Ishikawa (cell line): ENCODE results near the gene ZNF32.
A peak's percentile ranks its signal among the peaks of the same experiment; 100 is the strongest.

ENCODE experiments used
- EP300 ChIP-seq: IDR thresholded peaks from 2 replicates; pipeline ENCODE4 v1.6.1; 2012; ENCODE audit warnings: borderline replicate concordance
- RAD21 ChIP-seq: IDR thresholded peaks from 2 replicates; pipeline ENCODE4 v1.6.1; 2012; ENCODE audit warnings: low read depth
- TAF1 ChIP-seq: IDR thresholded peaks from 2 replicates; pipeline ENCODE4 v1.6.1; 2012; ENCODE audit warnings: low read depth, mild to moderate bottlenecking
- YY1 ChIP-seq: IDR thresholded peaks from 2 replicates; pipeline ENCODE4 v1.6.1; 2012; ENCODE audit warnings: low read depth
- ZBTB7A ChIP-seq: IDR thresholded peaks from 2 replicates; pipeline ENCODE4 v1.6.1; 2012; ENCODE audit warnings: low read depth
- TF ChIP-seq, protein P1 (sequence below): IDR thresholded peaks from 2 replicates; pipeline ENCODE4 v1.6.1; 2012

DNA sequence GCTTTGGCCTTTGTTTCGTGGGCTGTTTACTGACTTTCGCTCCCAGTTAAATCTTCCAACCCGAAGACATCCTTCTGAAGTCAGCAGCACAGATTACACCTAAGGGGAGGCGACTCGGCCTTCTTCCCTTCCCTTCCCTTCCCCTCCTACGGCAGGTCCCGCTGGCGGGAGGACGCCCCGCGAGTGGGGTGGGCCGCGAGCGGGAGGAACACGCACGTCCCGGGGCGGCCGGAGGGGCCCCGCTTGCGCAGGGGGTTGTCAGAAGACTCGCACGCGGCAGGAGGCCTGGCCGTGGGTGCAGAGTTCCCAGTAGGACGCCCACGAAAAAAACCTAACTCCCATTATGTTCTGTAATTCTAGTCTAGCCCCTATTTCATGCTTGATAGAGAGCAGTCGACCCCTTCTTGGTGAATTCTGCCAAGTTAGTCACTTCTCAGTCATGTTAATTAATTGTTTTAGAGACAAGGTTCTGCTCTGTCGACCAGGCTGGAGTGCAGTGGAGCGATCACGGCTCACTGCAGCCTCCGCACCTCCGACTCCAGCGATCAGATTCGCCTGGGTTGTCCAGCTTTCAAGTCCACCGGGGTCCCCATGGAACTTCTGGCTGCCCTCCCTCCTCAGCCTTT lies 19.2 kb upstream of the ZNF32 start:
- TF ChIP-seq RAD21 (no peak), TAF1 (no peak), EP300 (peak; percentile 40), YY1 (no peak), ZBTB7A (no peak)
- TF ChIP-seq, protein P1, sequence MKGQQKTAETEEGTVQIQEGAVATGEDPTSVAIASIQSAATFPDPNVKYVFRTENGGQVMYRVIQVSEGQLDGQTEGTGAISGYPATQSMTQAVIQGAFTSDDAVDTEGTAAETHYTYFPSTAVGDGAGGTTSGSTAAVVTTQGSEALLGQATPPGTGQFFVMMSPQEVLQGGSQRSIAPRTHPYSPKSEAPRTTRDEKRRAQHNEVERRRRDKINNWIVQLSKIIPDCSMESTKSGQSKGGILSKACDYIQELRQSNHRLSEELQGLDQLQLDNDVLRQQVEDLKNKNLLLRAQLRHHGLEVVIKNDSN = no peak
